Body of pancreas (tissue), 4 donors: Measurements from ENCODE around the gene CELF1. TPM values are rescaled to one million over a fixed set of nuclear protein-coding genes. Genes with fewer than 3 reads are reported as not detected.

Experiments used
- ATAC-seq: fragments of 150-250 bp; one replicate; pipeline ENCODE4 v1.9.1; 2016
- DNase-seq, 4 donors: peaks; one replicate each; pipeline ENCODE4 v3.0.0-alpha.2; 2019
- H3K27ac ChIP-seq, 4 donors: fragments of 200-600 bp; sonication (generic); 1 replicate in 3 of 4; 2 replicates in 1 of 4; pipeline versions ENCODE4 v1.5.1 to v1.6.1; 2016 to 2019; ENCODE audit warnings: mild to moderate bottlenecking in 1 of 4, mixed read lengths in 1 of 4, moderate library complexity in 1 of 4
- H3K27me3 ChIP-seq, 2 donors: fragments of 200-600 bp; sonication (generic); one replicate each; pipeline ENCODE4 v1.6.0; 2016; ENCODE audit warnings: mild to moderate bottlenecking in 1 of 2
- H3K36me3 ChIP-seq, 2 donors: fragments of 200-600 bp; sonication (generic); replicated peaks in 1 of 2; 2 replicates each; pipeline ENCODE4 v1.5.1; 2016; ENCODE audit warnings: low read depth in 2 of 2; ENCODE audit not compliant: insufficient read depth in 1 of 2
- H3K4me1 ChIP-seq: fragments of 200-600 bp; sonication (generic); one replicate; pipeline ENCODE4 v1.6.0; 2016
- H3K4me3 ChIP-seq, 2 donors: fragments of 200-600 bp; sonication (generic); 1 replicate in 1 of 2; 2 replicates in 1 of 2; pipeline ENCODE4 v1.5.1; 2016 to 2019
- H3K9me3 ChIP-seq, 3 donors: fragments of 200-600 bp; sonication (generic); 1 replicate in 2 of 3; 2 replicates in 1 of 3; pipeline ENCODE4 v1.5.1; 2016
- POLR2A ChIP-seq, 3 donors: fragments of 450-650 bp; IDR thresholded peaks; one replicate each; pipeline ENCODE4 v1.6.1; 2016; ENCODE audit warnings: antibody characterized with exemption in 3 of 3, mild to moderate bottlenecking in 2 of 3
- WGBS, 2 donors: methylation state at CpG; one replicate each; pipeline ENCODE4 v1.1.5; 2017; 5-methylcytosine and 5-hydroxymethylcytosine counted together
- intact Hi-C: fragments of 100-400 bp; cut with DNase I; formaldehyde crosslinking; loops from one replicate; pipeline ENCODE4 v1.15.1; 2023
- total RNA-seq, 2 donors: library from RNA; depleted of rRNA; stranded (reverse); fragments of >200 nt; gene quantifications; one replicate each; pipeline ENCODE4 v1.1.0, GENCODE V29; 2016
- TF ChIP-seq, protein P1 (sequence below), 7 experiments: fragments of 450-650 bp in 4 of 7; fragments of 200-600 bp in 3 of 7; sonication (generic) in 3 of 7; IDR thresholded peaks; one replicate each; pipeline ENCODE4 v1.5.1; 2016 to 2019; ENCODE audit warnings: antibody characterized with exemption in 7 of 7

CELF1 gene
- total RNA-seq, 2 donors from 2014 or later, result 56.0 to 86.0 TPM

DNA sequence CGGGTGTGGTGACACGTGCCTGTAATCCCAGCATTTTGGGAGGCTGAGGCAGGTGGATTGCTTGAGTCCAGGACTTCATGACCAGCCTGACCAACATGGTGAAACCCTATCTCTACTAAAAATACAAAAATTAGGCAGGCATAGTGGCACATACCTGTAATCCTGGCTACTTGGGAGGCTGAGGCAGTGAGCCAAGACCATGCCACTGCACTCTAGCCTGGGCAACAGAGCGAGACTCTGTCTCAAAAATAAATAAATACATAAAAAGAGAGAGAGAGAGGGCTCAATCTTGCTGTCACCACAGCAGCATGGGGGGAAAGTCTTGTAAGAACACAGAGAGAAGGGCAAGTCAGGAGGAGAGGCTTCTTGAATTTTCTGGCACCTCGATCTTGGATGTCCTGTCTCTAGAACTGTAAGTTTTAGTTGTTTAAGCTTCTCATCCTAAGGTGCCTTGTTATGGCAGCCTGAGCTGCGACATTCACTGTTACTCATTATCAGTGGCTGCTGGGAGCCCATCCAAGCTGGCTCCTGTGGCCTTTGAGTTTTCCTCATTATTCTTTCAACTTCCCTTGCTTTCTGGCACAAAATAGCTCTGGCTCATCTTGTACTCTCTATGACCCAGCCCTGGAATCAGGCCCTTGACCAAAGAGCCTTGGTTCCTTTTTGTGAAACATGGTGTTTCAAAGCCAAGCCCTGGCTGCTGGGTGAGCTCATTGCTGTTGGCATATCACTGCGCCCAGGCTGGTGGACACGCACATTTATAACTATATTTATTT lies 118.7 kb downstream of the CELF1 start:
- H3K27ac ChIP-seq, result peak overlapping the region in 2 of 4 donors; percentile 40 to 58
- H3K27me3 ChIP-seq, result no peaks in the 10 kb centered on the region
- H3K9me3 ChIP-seq, result no peaks in the 10 kb centered on the region
- WGBS, 2 donors, result 62 to 70% methylated on average over 7 of the region's 7 CpGs
- intact Hi-C loops, result no loop called here
- ATAC-seq (peak; percentile 64), DNase-seq (peak in 3 of 4 donors; percentile 29 to 56 (median 45))
- H3K4me1 ChIP-seq, result peaks cover 10% of the 10 kb centered on the region
- no peak overlapping the region for H3K4me3 ChIP-seq
- TF ChIP-seq POLR2A (IDR thresholded peaks at IDR 0.05), result no peak
- TF ChIP-seq, protein P1, sequence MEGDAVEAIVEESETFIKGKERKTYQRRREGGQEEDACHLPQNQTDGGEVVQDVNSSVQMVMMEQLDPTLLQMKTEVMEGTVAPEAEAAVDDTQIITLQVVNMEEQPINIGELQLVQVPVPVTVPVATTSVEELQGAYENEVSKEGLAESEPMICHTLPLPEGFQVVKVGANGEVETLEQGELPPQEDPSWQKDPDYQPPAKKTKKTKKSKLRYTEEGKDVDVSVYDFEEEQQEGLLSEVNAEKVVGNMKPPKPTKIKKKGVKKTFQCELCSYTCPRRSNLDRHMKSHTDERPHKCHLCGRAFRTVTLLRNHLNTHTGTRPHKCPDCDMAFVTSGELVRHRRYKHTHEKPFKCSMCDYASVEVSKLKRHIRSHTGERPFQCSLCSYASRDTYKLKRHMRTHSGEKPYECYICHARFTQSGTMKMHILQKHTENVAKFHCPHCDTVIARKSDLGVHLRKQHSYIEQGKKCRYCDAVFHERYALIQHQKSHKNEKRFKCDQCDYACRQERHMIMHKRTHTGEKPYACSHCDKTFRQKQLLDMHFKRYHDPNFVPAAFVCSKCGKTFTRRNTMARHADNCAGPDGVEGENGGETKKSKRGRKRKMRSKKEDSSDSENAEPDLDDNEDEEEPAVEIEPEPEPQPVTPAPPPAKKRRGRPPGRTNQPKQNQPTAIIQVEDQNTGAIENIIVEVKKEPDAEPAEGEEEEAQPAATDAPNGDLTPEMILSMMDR (IDR thresholded peaks at IDR 0.05), result no peak
- H3K36me3 ChIP-seq, result no peaks in the 10 kb centered on the region

GRCh38 chr11:47433157-47433556 lies 119.8 kb downstream of the CELF1 start:
- Histone ChIP-seq H3K4me1 (peaks cover 10% of the 10 kb centered on the region), H3K9me3 (no peaks in the 10 kb centered on the region), H3K4me3 (no peak overlapping the region), H3K36me3 (no peaks in the 10 kb centered on the region), H3K27ac (no peak overlapping the region), H3K27me3 (no peaks in the 10 kb centered on the region)
- TF ChIP-seq, protein P1 (IDR thresholded peaks at IDR 0.05), result no peak
- TF ChIP-seq POLR2A (IDR thresholded peaks at IDR 0.05), result no peak
- DNase-seq (no peak), ATAC-seq (no peak)
- intact Hi-C loops, result no loop called here
- WGBS, 2 donors, result 69 to 75% methylated on average over 3 of the region's 3 CpGs

- H3K27me3 ChIP-seq, result no peaks in the 10 kb centered on the region
- H3K9me3 ChIP-seq, result no peaks in the 10 kb centered on the region
- TF ChIP-seq, protein P1 (IDR thresholded peaks at IDR 0.05), result no peak
- no peak for TF ChIP-seq POLR2A (IDR thresholded peaks at IDR 0.05)
- H3K27ac ChIP-seq, result no peak overlapping the region
- no peaks in the 10 kb centered on the region for H3K4me1 ChIP-seq
- ATAC-seq (no peak), DNase-seq (no peak)
- WGBS, 2 donors, result 71 to 80% methylated on average over 7 to 8 of the region's 9 CpGs
- intact Hi-C loops, result no loop called here
- no peak overlapping the region for H3K4me3 ChIP-seq
- H3K36me3 ChIP-seq, result no peaks in the 10 kb centered on the region
Observed at GRCh38 chr11:47431356-47432083, 121.4 kb downstream of the CELF1 start.

DNA sequence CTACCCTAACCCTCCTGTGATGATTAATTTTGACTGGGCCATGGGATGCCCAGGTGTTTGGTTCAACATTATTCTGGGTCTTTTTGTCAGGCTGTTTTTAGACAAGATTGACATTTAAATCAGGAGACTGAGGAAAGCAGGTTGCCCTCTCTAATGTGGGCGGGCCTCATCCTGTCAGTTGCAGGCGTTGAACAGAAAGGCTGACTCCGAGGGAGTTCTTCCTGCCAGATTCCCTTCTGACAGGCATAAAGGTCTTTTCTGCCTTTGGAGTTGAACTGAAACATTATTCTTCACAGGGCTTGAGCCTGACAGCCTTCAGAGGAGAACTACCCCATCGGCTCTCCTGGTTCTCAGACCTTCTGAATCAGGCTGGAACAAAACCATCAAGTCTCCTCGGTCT lies 122.4 kb downstream of the CELF1 start:
- ATAC-seq, result no peak
- no peaks in the 10 kb centered on the region for H3K36me3 ChIP-seq
- TF ChIP-seq, protein P1 (IDR thresholded peaks at IDR 0.05), result no peak
- TF ChIP-seq POLR2A (IDR thresholded peaks at IDR 0.05), result no peak
- peaks cover 1% of the 10 kb centered on the region for H3K4me1 ChIP-seq
- no peaks in the 10 kb centered on the region for H3K9me3 ChIP-seq
- no peak overlapping the region for H3K4me3 ChIP-seq
- no peak for DNase-seq
- no peak overlapping the region for H3K27ac ChIP-seq
- intact Hi-C loops, result no loop called here
- 63 to 76% methylated on average over 4 to 5 of the region's 5 CpGs for WGBS, 2 donors
- no peaks in the 10 kb centered on the region for H3K27me3 ChIP-seq
